CMK (cell line): ENCODE results near the gene BICRA.
A peak's percentile ranks its signal among the peaks of the same experiment; 100 is the strongest.

Experiments
- DNase-seq: peaks from one replicate; pipeline ENCODE4 v3.0.0-alpha.2; 2010; ENCODE audit warnings: low read depth

Gene BICRA

DNA sequence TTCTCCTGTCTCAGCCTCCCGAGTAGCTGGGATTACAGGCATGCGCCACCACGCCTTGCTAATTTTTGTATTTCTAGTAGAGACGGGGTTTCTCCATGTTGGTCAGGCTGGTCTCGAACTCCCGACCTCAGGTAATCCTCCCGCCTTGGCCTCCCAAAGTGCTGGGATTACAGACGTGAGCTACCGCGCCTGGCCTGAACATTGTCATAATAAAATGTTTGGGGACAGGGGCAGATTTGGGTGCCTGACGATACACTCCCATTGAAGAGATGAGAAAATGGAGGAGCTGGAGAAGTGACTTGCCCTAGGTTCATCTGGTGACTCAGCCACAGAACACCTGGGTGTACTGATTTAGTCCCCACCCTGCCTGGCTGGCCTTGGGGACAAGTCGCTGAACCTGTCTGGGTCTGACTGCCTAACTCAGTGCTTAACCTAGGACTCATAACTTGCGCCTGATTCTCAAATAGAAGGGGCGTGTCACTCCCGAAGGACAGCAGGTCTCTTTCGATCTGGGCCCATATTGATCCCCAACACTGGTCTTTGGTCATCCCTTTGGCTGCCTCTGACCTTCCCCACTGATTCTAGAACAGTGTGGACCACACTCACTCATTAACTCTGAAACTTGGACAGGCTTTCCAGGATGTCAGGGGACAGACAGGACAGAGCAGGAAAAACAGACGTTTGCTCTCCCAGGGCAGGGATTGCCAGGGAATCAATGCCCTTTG is 7.6 kb upstream of the BICRA start:
- DNase-seq, result no peak

DNA sequence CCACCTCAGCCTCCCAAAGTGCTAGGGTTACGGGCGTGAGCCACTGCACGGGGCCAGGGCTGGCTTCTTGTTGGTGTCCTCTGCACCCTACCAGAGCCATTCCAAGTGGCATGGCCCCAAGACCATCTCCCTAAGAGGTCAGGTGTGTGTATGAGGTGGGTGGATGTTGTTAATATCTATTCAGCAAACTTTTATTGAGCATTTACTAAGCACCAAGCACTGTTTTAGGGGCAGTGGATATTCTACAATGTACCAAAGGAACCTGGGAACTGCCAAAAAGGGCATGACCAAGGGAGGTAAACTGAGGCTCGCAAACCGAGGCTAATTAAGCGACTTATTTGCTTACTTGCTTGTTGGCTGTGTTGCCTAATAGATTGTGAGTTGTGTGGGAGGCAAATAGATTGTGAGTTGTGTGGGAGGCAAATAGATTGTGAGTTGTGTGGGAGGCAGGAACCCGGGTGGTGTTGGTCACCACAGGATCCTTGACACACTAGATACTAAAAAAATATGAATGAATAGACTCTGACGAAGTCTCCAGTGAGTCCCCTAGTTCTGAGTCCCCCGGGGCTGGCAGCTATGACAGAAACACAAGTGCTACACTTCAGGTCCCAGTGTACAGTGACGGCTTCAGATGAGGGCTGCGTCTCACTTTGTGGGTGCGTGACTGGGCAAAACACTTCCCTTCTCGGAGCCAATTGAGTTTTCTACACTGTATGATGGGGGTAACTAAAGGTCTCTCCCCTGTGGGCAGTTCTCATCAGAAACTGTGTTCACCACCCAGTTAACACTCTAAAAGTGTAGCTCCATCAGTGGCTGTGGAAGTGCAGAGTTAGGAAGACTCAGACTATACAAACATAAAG is 5.0 kb upstream of the BICRA start:
- no peak for DNase-seq

DNA sequence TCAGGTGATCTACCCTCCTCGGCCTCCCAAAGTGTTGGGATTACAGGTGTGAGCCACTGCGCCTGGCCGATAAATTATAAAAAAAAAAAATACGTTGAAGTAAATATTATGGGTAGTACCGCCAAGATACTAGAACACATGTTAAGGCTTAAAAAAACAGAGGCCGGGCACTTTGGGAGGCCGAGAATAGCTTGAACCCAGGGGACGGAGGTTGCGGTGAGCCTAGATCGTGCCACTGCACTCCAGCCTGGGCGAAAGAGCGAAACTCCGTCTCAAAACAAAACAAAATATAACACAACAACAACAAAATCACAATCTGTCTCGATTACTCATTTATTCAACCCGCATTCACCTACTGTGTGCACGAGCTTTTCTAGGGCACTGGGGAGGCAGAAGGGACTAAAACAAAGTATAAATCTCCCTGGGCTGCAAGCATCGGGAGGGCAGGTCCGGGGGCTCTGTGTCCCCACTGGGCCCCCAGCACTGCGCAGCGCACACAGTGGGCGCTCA is 1.3 kb upstream of the BICRA start:
- DNase-seq, result no peak

DNA sequence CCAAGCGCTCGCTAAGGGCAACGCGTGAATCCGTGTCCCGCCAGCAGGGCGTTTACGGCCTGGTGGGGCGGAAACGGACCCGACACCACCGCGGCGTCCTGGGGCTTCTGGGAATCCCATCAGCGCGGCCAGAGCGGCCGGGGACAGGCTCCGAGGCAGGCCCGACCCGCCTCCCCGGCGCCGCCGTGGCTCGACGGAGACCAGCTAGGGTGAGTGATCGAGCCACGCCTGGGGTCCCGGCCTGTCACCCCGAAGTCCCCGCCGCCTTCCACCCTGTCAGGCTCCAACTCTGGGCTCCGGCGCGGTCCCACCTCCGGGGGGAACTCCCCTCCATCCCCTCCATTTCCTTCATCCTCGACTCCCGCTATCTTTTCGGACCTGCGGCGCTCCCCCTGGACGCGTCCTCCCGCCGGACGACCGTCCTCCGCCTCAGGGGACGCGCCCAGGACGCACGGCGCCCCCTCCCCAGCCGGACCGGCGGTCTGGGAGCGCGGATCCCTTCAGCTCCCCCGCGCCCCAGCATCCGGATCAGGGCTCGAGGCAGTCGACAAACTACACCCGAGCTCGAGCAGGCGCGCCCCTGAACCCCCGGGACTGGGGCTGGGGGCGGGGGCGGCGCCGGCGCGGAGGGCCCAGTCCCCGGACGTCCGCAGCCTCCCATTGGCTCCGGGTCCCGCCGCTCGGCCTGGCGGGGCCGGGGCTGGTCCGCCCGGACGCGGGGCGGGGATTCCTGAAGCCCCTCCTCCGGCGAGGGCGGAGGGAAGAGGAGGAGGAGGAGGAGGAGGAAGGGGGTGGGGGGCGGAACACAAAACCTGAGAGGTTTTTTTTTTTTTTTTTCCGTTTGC is 638 bp upstream of the BICRA start:
- DNase-seq, result peak; percentile 89

DNA sequence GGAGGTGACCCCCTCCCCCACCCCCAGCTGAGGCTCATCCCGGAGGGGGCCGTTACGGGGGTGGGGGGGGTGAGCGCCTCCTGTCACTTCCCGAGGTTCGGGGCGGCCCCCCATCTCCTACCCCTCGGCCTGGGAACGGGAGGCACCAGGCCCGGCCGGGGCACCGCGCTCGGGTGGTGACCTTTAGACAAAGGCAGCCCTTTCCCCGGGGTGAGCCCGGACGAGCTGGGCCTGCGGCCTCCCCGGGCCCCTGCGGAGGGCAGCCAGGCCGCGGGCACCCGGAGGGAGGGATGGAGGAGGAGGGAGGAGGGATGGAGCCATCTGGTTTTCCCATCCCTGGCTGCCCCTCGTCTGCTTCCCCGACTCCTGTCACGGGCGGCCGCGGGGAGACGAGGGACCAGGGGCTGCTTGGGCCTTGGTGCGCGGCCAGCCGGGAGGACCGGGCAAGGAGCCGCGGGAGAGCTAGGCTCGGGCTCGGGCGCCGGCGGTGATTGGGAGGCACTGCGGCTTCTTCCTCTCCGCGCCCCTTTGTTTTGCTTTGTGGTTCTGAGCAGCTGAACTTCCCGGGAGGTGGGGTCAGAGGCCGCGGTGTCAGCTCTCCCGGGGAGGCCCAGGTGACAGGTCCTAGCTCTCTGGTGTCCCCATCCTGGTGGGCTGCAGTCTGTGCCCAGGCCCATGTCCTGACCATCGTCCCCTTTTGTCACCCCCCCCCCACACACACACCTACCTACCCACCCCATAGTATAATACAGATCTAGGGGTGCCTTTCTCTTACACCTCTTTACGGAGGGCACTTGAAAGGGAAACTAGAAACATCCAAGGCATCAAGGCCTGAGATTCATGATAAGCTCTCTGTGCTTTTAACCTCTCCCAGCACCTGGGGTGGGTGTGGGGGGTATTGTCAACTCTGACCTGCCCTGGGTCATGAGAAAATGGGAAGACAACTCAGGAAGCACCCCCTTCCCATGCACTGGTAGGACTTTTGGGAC is 1.3 kb downstream of the BICRA start:
- no peak for DNase-seq

DNA sequence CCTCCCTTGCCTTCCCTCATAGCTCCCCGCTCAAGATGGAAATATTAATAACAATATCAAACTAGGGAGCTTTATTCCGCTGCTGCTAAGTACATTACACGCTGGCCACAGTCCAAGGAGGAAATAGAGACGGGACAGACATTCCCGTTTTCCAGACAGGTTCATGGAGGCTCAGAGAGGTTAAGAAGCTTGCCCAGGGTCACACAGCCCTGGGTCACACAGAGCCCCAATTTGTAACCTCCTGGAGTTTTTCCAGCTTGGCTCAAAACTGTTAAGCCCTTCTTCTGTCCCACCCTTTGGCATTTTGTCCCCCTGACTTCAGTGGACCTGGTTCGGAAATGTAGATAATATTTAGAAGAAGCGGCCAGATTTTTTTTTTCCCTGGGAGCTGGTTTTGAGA is 2.0 kb downstream of the BICRA start:
- DNase-seq, result no peak

DNA sequence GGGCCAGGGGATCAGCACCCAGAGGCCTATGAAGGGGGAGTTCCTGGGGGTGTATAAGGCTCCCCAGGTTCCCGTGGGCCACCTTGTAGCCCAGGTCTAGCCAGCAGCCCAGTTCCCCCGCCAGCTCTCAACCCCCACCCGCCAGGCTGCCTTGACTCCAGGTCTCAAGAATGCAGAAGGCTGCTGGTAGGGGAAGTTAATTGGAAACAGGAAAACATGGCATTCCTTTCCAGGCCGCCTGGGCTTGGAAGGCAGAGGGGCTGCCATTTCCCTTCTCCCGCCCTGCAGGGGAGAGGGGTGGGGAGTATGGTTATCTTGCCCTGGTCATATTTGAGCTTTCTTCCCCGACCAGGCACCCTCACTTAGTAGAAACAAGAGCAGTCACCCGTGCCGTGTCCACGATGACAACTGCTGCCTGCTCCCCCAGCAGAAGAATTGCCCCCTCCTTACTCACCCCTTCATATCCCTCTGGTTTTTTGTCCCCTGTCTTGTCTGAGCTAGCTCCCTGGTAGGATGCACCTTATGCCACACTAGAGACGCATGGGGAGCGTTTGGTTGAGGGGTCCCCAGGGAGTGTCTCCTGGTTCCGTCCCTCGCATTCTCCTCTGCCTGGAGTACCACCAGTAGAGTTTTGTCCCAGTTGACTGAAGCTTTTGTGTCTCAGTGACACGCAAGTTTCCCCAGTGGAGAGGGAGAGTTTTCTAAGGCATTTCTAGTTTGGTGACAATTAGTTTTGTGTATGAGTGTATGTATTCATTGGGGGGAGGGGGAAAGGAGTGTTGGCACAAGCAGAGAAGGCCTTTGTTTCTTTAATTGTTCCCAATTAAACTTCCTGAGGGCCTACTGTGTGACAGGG is 4.5 kb downstream of the BICRA start:
- DNase-seq, result no peak

DNA sequence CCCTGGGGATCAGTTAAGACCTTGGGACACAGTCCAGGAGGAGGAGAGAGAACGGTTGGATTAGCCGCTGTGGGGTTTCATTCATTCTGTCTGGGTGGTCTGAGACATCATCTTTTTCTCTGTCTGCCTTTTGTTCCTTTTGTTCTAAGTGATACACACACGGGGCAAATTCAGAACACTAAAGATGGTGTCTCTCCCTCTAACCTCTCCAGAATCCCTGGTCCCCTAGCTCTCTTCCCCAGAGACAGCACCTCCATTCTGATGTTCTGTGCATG is 5.0 kb downstream of the BICRA start:
- DNase-seq, result no peak

DNA sequence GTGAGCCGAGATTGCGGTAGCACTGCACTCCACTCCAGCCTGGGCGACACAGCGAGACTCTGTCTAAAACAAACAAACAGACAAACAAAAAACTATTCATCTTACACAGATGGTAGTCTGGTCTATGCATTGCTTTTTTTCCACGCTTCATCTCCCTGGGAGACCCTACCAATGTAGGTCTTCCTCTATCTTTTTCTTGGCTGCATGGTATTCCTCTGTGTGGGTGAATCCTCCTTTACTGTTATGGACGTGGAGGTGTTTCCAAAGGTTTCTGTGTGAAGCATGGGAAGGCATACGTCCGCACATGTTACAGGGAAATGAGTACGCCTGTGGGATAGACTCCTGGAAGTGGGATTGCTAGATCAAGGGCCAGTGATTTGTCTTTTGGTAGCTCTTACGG is 5.6 kb downstream of the BICRA start:
- DNase-seq, result no peak

DNA sequence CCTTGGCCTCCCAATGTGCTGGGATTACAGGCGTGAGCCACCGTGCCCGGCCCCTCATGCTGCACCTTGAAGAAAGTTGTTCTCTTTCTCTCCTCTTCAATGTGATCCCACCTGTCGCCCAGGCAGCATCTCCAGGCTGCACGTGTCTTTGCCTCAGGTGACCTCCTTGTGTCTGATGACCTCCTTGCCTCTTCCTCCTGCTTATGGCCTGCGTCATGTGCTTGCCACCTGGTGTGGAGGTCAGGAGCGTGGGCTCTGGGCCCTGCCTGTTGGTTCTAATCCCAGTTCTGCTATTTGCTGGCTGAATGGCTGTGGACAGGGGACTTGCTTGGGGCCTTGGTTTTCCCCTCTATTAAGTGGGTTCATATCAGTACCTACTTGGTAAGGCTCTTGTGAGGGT is 6.3 kb downstream of the BICRA start:
- DNase-seq, result no peak

DNA sequence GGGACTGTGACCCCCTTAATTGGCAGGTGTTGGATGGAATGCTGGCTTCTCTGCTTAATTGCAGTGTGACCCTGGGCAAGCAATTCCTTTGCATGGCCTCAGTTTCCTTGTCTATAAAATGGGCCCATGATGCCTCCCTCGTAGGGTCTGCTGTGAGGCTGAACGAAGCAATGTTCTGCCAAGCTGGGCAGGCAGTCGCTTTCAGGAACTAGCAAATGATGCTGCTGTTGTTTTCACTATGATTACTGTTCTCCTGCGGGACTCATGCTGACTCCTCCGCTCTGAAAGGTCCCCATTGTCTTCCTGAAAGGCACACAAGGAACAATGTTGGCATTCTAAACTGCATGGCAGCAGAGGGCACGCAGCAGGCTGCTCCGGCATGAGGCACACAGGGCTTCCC is 6.8 kb downstream of the BICRA start:
- no peak for DNase-seq

DNA sequence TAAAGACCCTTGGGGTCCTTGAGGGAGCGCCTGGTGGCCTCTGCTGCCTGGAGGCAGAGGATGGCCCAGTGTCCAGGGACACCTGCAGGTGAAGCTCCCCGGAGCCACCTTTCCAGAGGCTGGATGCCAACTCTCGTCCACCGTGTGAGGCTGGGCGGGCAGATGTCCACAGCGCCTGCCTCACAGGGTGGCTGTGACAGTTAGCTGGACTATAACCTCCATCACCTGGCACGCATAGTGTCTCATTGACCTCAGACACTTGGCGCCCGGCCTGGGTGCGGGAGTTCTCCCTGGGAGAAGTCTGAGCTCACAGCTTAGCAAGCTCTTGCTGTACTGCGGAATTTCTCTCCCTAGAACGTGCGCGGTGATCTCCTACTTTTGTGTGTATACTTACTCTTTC is 9.8 kb downstream of the BICRA start:
- DNase-seq, result no peak

DNA sequence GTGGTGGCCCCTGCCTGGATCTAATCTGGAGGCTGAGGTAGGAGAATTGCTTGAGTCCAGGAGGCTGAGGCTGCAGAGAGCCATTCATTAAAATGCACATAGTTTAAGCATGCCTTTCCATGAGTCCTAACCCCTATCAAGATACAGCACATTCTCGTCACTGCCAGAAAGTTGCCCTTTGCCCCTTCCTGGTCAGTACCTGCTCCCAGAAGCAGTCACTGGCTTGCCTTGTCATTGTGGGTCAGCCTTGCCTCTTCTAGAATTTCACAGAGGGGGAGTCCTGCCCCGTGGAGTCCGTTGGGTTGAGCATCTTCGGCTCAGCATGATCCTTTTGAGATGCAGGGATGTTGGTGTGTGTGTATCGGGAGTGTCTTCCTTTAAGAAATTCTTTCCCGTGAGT is 10.8 kb downstream of the BICRA start:
- no peak for DNase-seq

DNA sequence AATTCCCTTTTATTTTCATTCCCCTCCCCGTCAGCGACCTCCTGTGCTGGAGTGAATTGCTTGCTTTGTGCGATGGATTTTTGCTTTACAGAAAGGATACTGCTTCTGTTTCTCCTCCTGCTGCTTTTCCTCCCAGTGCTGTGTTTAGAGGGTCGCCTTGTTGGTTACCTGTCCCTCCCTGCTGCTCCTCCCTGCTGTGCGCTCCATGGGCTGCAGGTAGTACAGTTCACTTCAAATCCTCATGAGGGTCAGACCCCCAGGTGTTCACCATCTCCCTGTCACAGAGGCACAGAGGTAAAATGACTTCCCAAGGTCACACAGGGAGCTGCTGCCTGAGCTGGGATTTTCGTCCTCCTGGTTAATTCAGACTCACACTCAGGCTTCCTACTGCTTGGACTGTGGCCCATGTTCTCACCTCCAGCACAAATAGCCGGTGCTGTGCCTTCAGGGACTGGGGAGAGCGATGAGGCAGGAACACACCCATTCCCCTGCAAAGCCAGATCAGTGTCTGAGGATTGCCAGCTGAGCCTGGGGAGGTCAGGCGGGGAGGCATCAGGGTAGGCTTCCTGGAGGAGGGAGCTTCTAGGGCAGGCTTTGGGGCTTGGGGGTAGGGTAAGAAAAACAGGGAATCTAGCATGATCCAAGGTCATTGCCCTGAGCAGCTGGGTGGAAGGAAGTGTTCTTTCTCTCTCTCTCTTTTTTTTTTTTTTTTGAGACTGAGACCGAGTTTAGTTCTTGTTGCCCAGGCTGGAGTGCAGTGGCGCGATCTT is 14.4 kb downstream of the BICRA start:
- no peak for DNase-seq

DNA sequence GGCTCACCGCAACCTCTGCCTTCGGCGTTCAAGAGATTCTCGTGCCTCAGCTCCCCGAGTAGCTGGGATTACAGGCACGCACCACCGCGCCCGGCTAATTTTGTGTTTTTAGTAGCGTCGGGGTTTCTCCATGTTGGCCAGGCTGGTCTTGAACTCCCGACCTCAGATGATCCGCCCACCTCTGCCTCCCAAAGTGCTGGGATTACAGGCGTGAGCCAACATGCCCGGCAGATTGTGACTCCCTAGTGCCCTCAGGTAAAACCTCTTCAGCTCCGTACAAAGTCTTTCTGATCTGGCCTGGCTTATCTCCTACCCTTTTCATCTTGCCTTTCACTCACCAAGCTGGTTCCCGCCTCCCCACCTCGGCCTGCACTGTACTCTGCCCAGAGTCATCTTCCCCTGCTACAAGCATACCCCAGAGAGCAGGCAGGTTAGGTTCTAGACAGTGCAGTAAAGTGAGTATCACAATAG is 15.0 kb downstream of the BICRA start:
- DNase-seq, result no peak

DNA sequence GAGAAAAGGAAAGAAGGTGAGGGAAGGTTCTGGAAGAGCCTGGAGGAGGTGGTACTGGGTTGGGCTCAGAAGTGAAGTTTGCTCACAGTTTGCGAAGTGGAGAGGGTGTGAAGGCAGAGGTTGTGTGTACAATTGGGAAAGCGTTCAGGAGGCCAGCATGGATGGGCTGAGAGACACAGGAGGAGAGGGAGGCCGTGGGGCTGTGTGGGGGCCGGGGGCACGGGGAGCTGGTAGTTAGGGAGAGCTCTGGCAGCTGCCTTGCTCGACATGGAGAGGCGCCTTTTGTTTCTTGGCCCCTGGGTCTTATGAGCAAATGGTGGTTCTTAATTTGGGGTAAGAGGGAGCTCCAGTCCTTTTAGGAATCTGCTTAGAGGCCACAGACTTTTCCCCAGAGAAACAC is 16.7 kb downstream of the BICRA start:
- DNase-seq, result no peak

DNA sequence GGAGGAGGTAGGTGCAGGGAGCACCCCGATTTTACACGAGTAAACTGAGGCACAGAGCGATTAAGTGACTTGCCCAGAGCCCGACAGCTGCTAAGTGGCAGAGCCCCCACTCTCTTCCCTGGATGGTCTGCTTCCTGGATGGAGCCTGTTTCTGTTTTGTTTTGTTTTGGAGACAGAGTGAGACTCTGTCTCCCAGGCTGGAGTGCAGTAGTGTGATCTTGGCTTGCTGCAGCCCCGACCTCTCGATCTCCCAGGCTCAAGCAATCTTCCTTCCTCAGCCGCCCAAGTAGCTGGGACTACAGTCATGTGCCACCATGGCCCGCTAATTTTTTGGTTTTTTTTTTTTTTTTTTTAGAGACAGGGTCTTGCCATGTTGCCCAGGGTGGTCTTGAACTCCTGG is 17.3 kb downstream of the BICRA start:
- no peak for DNase-seq

DNA sequence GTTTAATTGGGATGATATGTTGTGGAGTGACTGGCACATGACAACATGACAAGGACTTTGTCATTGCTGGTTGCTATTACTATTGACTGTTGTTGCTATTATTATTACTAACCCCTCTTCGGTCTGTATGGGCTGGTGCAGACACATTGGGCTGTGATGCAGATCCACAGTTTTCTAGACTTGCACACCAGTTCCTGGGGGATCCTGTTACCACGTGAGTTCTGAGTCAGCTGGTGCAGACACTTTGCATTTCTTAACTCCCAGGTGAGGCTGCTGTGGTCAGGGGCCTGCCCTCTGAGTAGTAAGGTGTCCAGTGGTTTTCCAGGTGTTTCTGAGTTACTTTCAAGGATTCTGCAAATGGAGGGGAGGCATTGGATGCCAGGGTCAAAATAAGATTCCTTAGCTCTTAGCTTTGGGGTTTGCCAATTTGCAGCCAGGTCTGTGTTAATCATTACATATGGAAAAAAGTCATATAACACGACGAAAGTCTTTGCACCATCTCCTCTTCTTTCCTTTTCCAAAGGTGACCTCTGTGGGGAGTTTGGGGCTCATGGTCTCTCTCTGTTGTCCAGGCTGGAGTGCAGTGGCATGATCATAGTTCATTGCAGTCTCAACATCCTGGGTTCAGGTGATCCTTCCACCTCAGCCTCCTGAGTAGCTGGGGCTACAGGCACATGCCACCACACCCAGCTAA is 19.3 kb downstream of the BICRA start:
- no peak for DNase-seq

DNA sequence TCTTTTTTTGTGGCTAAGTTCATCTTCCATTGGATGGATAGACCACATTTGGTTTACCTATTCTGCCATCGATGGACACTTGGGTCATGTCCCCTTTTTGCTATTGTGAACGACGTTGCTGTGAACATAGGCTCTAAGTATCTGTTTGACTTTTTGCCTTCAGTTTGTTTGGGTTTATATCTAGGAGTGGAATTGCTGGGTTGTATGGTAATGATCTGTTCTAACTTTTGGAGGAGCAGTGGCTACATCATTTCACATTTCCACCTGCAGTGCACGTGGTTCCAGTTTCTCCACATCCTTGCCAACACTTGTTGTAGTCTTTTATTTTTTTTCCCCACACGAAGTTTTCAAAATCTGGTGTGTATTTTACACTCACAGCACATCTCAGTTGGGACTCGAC is 21.7 kb downstream of the BICRA start:
- DNase-seq, result no peak
